ENCODE measurements around the gene BCAS4. TPM values are rescaled to one million over a fixed set of nuclear protein-coding genes. Genes with fewer than 3 reads are reported as not detected.
A peak's percentile ranks its signal among the peaks of the same experiment; 100 is the strongest.

The BCAS4 gene
- total RNA-seq, 2 donors from 2014 or later, result 7.7 to 10.2 TPM

DNA sequence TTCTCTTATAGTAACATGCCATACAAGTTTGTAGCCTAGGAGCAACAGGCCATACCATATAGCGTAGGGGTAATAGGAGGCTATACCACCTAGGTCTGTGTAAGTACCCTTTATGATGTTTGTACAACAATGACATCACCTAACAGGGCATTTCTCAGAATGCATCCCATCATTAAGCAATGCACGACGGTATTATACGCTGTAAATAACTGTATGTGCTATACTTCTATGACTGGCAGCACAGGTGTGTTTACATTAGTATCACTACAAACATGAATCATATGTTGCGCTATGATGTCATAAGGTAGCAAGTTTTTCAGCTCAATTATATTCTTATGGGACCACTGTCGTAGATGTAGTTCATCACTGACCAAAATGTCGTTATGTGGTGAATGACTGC is 105.4 kb downstream of the BCAS4 start:
- no peak for ATAC-seq (ENCODE audit: insufficient number of reproducible peaks, low FRiP score, low read depth)
- H3K4me3 ChIP-seq, result no peak overlapping the region
- H3K9me3 ChIP-seq, result no peaks in the 10 kb centered on the region
- H3K27me3 ChIP-seq (replicated peaks; ENCODE audit: insufficient read depth), result no peaks in the 10 kb centered on the region
- H3K27ac ChIP-seq, result no peak overlapping the region
- H3K36me3 ChIP-seq, result peaks cover 21% of the 10 kb centered on the region
- DNase-seq (ENCODE audit: low spot score), result no peak
- H3K4me1 ChIP-seq (ENCODE audit: control insufficient read depth in 1 of 2, low read depth in 2 of 2), result peaks cover 7 to 20% of the 10 kb centered on the region in 2 donors
- TF ChIP-seq CTCF (IDR thresholded peaks at IDR 0.05), result no peak

DNA sequence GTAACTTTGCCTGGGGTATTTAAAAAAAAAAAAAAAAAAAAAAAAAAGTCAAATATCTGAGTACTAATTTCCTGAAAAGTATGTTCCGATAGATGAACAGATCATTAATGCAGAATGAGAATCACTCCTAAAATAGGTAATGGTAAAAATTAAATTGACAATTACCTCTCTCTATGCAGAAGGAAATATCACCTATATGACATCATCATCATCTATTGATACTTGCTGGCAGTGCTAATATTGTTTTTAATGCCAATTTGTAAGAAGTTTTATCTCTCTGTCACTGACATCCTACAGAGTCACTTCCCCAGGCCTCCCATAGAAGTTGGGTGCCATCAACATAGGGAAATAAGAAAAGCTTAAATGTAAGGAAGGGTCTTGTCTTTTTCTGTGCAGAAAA is 106.4 kb downstream of the BCAS4 start:
- no peaks in the 10 kb centered on the region for H3K9me3 ChIP-seq
- H3K27ac ChIP-seq, result no peak overlapping the region
- H3K36me3 ChIP-seq, result peaks cover 19% of the 10 kb centered on the region
- TF ChIP-seq CTCF (IDR thresholded peaks at IDR 0.05), result no peak
- no peaks in the 10 kb centered on the region for H3K27me3 ChIP-seq (replicated peaks; ENCODE audit: insufficient read depth)
- peaks cover 7 to 29% of the 10 kb centered on the region in 2 donors for H3K4me1 ChIP-seq (ENCODE audit: control insufficient read depth in 1 of 2, low read depth in 2 of 2)
- no peak for DNase-seq (ENCODE audit: low spot score)
- H3K4me3 ChIP-seq, result no peak overlapping the region
- no peak for ATAC-seq (ENCODE audit: insufficient number of reproducible peaks, low FRiP score, low read depth)

- DNase-seq (ENCODE audit: low spot score) (no peak), ATAC-seq (ENCODE audit: insufficient number of reproducible peaks, low FRiP score, low read depth) (no peak)
- H3K27me3 ChIP-seq (replicated peaks; ENCODE audit: insufficient read depth), result no peaks in the 10 kb centered on the region
- peaks cover 1% of the 10 kb centered on the region for H3K36me3 ChIP-seq
- no peaks in the 10 kb centered on the region for H3K9me3 ChIP-seq
- H3K4me3 ChIP-seq, result no peak overlapping the region
- H3K4me1 ChIP-seq (ENCODE audit: control insufficient read depth in 1 of 2, low read depth in 2 of 2), result peaks cover 12 to 35% of the 10 kb centered on the region in 2 donors
- no peak overlapping the region for H3K27ac ChIP-seq
- no peak for TF ChIP-seq CTCF (IDR thresholded peaks at IDR 0.05)
Observed at GRCh38 chr20:50903353-50904051, 108.6 kb downstream of the BCAS4 start.

DNA sequence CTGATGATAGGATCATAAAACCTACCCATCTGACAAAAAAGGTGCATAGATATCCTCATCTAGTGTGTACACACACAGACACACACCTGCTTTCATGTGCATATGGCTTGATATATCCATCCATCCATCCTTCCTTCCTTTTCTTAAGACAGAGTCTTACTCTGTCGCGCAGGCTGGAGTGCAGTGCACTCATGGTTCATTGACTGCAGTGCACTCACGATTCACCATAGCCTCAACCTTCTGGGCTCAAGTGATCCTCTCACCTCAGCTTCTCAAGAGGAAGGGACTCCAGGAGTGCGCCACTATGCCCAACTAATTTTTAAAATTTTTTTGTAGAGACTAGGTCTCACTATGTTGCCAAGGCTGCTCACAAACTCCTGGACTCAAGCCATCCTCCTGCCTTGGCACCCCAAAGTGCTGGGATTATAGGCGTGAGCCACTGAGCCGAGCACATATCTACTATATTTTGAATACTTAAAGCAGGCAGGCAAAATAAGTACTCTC is 109.3 kb downstream of the BCAS4 start:
- Histone ChIP-seq H3K4me3 (no peak overlapping the region), H3K4me1 (ENCODE audit: control insufficient read depth in 1 of 2, low read depth in 2 of 2) (peaks cover 12 to 35% of the 10 kb centered on the region in 2 donors), H3K9me3 (no peaks in the 10 kb centered on the region), H3K27ac (no peak overlapping the region), H3K27me3 (replicated peaks; ENCODE audit: insufficient read depth) (no peaks in the 10 kb centered on the region), H3K36me3 (no peaks in the 10 kb centered on the region)
- DNase-seq (ENCODE audit: low spot score), result no peak
- ATAC-seq (ENCODE audit: insufficient number of reproducible peaks, low FRiP score, low read depth), result peak; percentile 30
- TF ChIP-seq CTCF (IDR thresholded peaks at IDR 0.05), result no peak

DNA sequence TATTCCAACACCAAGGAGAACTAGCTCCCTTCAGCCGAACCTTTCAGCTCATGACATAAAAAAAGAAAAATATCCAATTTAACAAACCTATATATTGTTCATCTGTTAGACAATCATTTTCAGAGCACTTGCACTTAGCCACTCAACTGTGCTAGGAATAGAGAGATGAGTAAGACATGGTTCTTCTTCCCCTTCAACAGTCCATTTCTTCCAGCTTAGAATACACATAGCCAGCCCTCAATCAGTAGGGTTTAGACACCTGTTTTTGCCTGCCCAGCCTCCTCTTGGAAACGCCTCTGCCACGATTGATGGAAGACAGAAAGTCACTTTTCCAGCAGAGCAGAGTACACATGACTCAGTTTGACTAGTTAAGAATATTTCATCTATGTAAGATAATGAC is 114.6 kb downstream of the BCAS4 start:
- peaks cover 24 to 70% of the 10 kb centered on the region in 2 donors for H3K4me1 ChIP-seq (ENCODE audit: control insufficient read depth in 1 of 2, low read depth in 2 of 2)
- H3K9me3 ChIP-seq, result no peaks in the 10 kb centered on the region
- TF ChIP-seq CTCF (IDR thresholded peaks at IDR 0.05), result no peak
- ATAC-seq (ENCODE audit: insufficient number of reproducible peaks, low FRiP score, low read depth), result no peak
- H3K4me3 ChIP-seq, result no peak overlapping the region
- H3K27me3 ChIP-seq (replicated peaks; ENCODE audit: insufficient read depth), result no peaks in the 10 kb centered on the region
- DNase-seq (ENCODE audit: low spot score), result no peak
- no peaks in the 10 kb centered on the region for H3K36me3 ChIP-seq
- no peak overlapping the region for H3K27ac ChIP-seq
